Measurements from ENCODE around the gene DENND2A.

- no peak for TF ChIP-seq POLR2A (IDR thresholded peaks at IDR 0.05)
- TF ChIP-seq CTCF (IDR thresholded peaks at IDR 0.05 in 8 of 11, conservative IDR thresholded peaks at IDR 0.05 in 3 of 11) = no peak
Measured at GRCh38 chr7:140478246-140479061, 162.2 kb downstream of the DENND2A start.

Data from spleen (tissue), 7 donors.